NCI-H187 (cell line): ENCODE results near the gene RRP1B.

Experiments
- DNase-seq, 2 experiments: peaks; one replicate each; lab custom pipeline; 2025; lab: John Stamatoyannopoulos, UW

Gene RRP1B

DNA sequence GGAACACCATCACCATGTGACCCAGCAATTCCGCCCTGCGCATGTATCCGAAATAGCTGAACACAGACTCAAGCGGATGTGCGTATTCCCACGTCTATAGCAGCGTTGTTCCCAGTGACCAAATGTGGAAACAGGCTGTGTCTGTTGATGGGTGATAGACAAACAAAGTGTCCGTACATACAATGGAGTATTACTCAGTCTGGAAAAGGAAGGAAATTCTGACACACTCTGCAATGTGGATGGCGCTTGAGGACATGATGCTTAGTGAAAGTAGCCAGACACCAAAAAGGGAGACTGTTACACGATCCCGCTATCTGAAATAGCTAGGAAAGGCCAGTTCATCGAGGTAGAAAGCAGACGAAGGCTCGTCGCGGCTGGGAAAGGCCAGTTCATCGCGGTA is 85.4 kb downstream of the RRP1B start:
- DNase-seq, result no peak
